Tibial artery (tissue), 4 donors: ENCODE data around the gene CCDC194.
A peak's percentile ranks its signal among the peaks of the same experiment; 100 is the strongest.

Experiments
- DNase-seq, 2 donors: peaks; one replicate each; pipeline ENCODE4 v3.0.0-alpha.2; 2019
- H3K27ac ChIP-seq, 2 donors: fragments of 200-600 bp; sonication (generic) in 1 of 2; 1 replicate in 1 of 2; 2 replicates in 1 of 2; pipeline ENCODE4 v1.5.1; 2018 to 2019; ENCODE audit warnings: mild to moderate bottlenecking in 1 of 2
- H3K27me3 ChIP-seq, 2 donors: fragments of 200-600 bp; sonication (generic) in 1 of 2; one replicate each; pipeline versions ENCODE4 v1.5.1 to v1.6.0; 2016 to 2019
- H3K36me3 ChIP-seq, 3 donors: fragments of 200-600 bp; sonication (generic) in 2 of 3; one replicate each; pipeline ENCODE4 v1.5.1; 2016 to 2019; ENCODE audit warnings: mild to moderate bottlenecking in 2 of 3
- H3K4me1 ChIP-seq, 4 donors: fragments of 200-600 bp; sonication (generic) in 2 of 4; 1 replicate in 3 of 4; 2 replicates in 1 of 4; pipeline ENCODE4 v1.5.1; 2016 to 2019
- H3K4me3 ChIP-seq, 2 donors: fragments of 200-600 bp; sonication (generic) in 1 of 2; 1 replicate in 1 of 2; 2 replicates in 1 of 2; pipeline ENCODE4 v1.5.1; 2018 to 2019; ENCODE audit warnings: mild to moderate bottlenecking in 2 of 2
- H3K9me3 ChIP-seq, 3 donors: fragments of 200-600 bp; sonication (generic) in 1 of 3; one replicate each; pipeline ENCODE4 v1.5.1; 2016 to 2019
- CTCF ChIP-seq, 2 experiments: fragments of 200-600 bp in 1 of 2; fragments of 450-650 bp in 1 of 2; IDR thresholded peaks; one replicate each; pipeline ENCODE4 v1.5.1; 2017 to 2019; ENCODE audit warnings: antibody characterized with exemption in 2 of 2, mild to moderate bottlenecking in 1 of 2, moderate library complexity in 1 of 2
- intact Hi-C: fragments of 100-400 bp; cut with DNase I; formaldehyde crosslinking; loops from one replicate; pipeline ENCODE4 v1.15.0; 2023; ENCODE audit warnings: low total_unique reads

Gene CCDC194

DNA sequence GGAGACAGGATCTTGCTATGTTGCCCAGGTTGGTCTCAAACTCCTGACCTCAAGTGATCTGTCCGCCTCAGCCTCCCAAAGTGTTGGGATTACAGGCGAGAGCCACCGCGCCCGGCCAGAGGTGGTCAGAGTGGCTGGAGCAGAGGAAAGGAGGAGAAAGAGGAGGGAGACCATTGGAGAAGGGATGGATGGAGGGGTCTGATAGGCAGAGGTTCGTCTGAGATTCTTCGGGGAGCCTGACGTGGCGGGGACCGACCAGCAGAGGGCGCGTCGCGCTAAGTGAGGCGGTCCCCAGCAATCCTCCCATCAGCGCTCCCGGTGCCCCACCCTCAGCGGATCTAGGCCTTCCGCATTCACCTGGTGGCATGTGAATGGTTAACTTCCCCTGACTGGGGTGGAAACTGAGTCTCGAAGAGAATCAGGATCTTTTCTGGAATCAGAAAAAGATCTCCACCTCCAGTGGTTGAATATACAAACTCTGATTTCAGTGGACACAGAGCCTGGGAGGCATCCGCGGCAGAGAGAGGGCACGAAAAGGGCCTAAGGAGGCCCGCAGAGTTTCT lies 47.8 kb downstream of the CCDC194 start:
- Histone ChIP-seq H3K4me3 (no peak overlapping the region), H3K9me3 (no peaks in the 10 kb centered on the region), H3K4me1 (peaks cover 0 to 35% (median 31%) of the 10 kb centered on the region in 4 donors), H3K27me3 (no peaks in the 10 kb centered on the region), H3K27ac (peak overlapping the region in 1 of 2 donors; percentile 47), H3K36me3 (peaks cover 0 to 12% (median 2%) of the 10 kb centered on the region in 3 donors)
- peak; percentile 95 to 97 for TF ChIP-seq CTCF (IDR thresholded peaks at IDR 0.05)
- DNase-seq, result peak; percentile 63 to 76
- intact Hi-C loops, result loop anchor here (1.0 kb wide), 1 partner anchor 40 kb away; no protein-coding TSS in a partner anchor

DNA sequence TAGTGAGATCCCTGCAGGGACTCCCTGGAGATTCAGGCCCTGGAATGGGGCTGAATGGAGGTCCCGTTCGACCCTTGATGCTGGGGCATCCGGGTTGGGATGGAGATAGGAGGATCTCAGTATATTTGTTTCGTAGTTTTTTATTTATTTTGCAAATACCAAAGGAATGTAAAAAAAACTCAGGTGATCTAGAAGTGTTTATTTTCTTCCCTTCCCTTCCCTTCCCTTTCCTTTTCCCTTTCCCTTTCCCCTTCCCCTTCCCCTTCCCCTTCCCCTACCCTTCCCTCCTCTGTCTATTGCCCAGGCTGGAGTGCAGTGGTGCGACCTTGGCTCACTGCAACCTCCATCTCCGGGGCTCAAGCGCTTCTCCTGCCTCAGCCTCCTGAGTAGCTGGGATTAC lies 52.2 kb downstream of the CCDC194 start:
- peaks cover 0 to 23% (median 19%) of the 10 kb centered on the region in 4 donors for H3K4me1 ChIP-seq
- TF ChIP-seq CTCF (IDR thresholded peaks at IDR 0.05), result no peak
- H3K27me3 ChIP-seq, result no peaks in the 10 kb centered on the region
- intact Hi-C loops, result no loop called here
- no peak for DNase-seq
- no peak overlapping the region for H3K27ac ChIP-seq
- peaks cover 0 to 24% (median 10%) of the 10 kb centered on the region in 3 donors for H3K36me3 ChIP-seq
- H3K9me3 ChIP-seq, result no peaks in the 10 kb centered on the region
- H3K4me3 ChIP-seq, result no peak overlapping the region

DNA sequence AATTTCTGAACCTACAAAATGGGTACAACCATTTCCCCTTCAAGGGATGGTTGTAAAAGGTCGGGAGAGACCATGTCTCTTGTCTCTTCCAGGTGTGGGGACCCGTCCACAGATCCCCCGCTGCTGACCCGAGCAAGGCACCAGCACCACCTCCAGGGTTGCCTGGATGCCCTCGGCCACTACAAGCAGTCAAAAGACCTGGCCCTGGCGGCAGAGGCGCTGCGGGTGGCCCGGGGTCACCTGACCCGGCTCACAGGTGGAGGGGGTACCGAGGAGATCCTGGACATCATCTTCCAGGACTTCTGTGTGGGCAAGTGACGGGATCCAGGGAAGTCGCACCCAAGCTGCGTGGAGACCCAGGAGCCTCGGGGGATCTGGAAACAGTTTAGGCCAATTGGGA lies 52.6 kb downstream of the CCDC194 start:
- peaks cover 0 to 20% (median 15%) of the 10 kb centered on the region in 4 donors for H3K4me1 ChIP-seq
- no peak overlapping the region for H3K4me3 ChIP-seq
- intact Hi-C loops, result no loop called here
- no peak overlapping the region for H3K27ac ChIP-seq
- DNase-seq, result no peak
- H3K27me3 ChIP-seq, result no peaks in the 10 kb centered on the region
- H3K9me3 ChIP-seq, result no peaks in the 10 kb centered on the region
- no peak for TF ChIP-seq CTCF (IDR thresholded peaks at IDR 0.05)
- H3K36me3 ChIP-seq, result peaks cover 0 to 24% (median 10%) of the 10 kb centered on the region in 3 donors

DNA sequence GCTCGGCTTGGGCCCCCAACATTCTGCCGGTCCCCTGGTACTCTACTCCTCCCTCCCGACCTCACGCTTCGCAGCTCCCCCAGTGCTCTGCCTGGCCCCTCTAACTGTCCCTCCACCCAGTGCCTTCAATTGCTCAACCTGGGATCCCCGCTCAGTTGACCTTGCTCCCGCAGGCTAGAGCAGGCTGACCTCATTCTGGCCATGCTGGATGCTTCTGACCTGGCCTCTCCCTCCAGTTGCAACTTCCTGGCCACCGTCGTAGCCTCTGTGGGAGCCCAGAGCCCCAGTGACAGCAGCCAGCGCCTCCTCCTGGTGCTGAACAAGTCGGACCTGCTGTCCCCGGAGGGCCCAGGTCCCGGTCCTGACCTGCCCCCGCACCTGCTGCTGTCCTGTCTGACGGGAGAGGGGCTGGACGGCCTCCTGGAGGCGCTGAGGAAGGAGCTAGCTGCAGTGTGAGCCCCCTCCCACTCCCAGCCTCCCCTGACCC lies 53.1 kb downstream of the CCDC194 start:
- Histone ChIP-seq H3K4me3 (no peak overlapping the region), H3K27ac (no peak overlapping the region), H3K36me3 (peaks cover 0 to 24% (median 10%) of the 10 kb centered on the region in 3 donors), H3K4me1 (peaks cover 0 to 18% (median 14%) of the 10 kb centered on the region in 4 donors), H3K9me3 (no peaks in the 10 kb centered on the region), H3K27me3 (no peaks in the 10 kb centered on the region)
- intact Hi-C loops, result no loop called here
- TF ChIP-seq CTCF (IDR thresholded peaks at IDR 0.05), result no peak
- DNase-seq, result no peak
